Kasumi-1 (cell line): ENCODE measurements around the gene PTPN11.
A peak's percentile ranks its signal among the peaks of the same experiment; 100 is the strongest.
"Not testable (repeated sequence)": the region's sequence is repeated elsewhere in the genome, so short reads cannot be mapped to it uniquely, and the experiment has no call there.

Experiments used
- DNase-seq, 2 experiments: peaks; one replicate each; lab custom pipeline; 2025; lab: John Stamatoyannopoulos, UW

The PTPN11 gene

DNA sequence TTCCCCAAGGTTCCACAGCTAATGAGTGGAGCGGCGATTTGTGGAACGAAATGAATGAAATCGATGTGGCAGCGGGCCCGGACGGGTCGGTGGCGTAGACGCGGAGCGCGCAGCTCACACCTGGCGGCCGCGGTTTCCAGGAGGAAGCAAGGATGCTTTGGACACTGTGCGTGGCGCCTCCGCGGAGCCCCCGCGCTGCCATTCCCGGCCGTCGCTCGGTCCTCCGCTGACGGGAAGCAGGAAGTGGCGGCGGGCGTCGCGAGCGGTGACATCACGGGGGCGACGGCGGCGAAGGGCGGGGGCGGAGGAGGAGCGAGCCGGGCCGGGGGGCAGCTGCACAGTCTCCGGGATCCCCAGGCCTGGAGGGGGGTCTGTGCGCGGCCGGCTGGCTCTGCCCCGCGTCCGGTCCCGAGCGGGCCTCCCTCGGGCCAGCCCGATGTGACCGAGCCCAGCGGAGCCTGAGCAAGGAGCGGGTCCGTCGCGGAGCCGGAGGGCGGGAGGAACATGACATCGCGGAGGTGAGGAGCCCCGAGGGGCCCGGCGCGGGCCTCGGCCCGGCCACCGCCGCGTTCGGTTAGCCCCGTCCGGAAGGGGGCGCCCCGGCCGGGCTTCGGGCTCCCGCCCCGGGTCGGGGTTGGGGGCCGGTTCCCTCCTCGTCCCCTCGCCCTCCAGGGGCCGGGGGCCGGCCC, at the start of gene PTPN11:
Gene PTPN11, plus strand, starts transcription at position 340 of the 689 bp plus-strand sequence. Its CDS starts 165 bp downstream, at position 505.
- peak; percentile 77 to 78 for DNase-seq

DNA sequence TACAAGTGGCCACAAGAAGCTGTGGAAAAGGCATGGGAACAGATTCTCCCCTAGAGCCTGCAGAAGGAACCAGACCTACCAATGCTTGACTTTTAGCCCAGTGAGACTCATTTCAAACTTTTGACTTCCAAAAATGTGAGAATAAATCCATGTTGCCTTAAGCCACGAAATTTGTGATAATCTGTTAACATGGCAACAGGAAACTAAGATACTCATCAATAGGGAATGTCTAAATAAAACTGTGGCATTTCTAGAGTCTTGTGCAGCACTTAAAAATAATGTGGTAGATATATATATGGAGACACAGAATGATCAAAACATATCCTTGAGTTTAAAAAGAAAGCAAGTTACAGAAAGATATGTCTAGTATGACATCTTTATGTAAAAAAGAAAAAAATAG, 48.5 kb upstream of the PTPN11 start:
- DNase-seq, result no peak

DNA sequence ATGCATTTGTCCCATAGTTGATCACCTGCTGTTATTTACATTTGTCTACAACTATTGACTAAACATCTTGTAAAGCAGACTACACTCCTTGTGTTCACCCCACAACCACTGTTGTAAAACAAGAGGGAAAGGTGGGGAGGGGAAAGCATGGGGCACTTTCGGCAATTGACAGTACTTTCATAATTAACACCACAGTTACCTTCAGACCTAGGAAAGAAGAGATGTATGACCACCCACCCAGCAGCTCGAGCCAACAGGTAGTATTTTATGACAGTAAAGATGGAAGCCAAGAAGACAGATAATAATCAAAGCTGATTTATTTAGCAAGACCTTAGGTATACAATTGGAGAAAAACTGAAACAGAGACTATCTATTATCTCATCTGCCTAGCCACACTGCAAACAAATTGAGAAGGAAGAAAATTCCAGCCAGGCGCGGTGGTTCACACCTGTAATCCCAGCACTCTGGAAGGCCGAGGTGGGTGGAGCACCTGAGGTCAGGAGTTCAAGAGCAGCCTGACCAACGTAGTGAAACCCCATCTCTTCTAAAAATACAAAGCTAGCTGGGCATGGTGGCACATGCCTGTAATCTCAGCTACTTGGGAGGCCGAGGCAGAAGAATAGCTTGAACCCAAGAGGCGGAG, 47.8 kb upstream of the PTPN11 start:
- no peak for DNase-seq

DNA sequence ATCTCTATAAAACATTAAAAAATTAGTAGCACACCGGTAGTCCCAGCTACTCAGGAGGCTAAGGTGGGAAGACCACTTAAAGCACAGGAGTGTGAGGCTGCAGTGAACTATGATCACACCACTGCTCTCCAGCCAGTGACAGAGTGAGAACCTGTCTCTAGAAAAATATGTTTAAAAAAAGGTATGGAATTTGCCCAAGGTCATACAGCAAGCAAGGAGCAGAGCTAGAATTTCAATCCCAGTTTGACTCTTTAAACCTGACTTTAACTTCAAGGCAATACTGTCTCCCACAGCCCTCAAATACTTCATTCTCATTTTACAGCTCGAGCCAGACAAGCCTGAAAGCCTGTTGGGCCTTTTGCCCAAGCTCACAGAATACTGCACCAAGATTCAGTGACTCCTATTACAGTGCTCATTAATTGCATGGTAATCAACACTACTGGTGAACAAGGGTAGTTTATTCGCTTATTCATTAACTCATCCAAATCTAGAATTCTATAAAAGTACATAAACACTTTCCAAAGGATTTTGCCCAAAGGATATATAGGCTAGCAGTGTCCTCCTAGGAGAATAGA, 44.5 kb upstream of the PTPN11 start:
- no peak for DNase-seq

- DNase-seq, result no peak
Measured at GRCh38 chr12:112375105-112375504, 43.6 kb upstream of the PTPN11 start.

DNA sequence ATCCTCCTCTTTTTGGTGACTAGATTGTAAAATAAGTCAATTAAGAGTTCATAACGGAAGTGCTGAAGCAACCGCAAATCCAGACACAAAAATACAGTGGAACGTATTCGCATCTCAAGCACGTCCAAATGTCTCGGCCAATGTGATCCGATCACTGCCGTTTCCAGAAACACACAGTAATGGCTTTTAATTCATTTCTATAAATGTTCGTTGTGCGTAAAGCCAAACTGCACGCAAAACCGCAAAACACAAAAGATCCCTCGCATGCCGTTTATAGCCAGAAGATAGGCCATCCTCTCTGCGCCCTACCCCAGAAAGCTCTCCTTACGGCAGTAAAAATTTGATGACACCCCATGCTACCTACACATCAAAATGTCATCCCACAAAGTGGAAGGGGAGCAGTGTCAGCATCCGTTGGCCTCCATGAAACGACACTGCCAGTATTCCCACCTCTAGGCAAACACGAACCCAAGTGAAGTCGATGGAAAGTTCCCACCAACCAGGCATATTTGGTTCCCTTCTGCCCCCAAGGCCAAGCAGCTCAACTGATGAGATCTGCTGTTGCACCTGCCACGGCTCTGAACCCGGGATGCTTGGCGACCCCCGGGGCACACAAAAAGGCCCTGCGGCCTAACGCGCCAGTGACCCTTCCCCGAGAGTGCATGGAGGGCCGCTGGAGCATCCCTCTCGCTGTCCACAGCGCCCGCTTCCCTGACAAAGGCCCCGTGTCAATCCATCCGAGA, 37.9 kb upstream of the PTPN11 start:
- no peak for DNase-seq

DNA sequence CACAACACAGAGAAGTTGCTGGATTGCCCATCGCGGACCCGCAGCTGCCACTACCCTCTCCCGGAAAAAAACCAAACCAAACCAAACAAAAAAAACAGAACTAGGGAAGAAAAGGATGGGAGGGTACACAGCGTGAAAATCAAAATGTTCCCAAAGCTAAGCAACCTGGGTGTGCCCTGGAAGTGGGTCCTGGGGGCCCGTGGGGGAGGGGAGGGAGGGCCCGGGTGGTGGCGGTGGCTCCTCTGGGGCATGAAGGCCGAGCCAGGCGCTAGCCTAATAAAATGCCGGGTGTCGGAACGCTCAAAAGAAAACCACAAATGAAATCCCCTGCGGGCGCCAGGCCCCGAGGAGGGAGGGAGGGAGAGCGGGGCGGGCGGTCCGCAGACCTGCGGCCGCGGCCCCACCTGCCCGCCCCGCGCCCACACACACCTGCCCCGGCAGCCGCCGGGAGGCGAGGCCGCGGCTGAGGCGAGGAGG, 37.3 kb upstream of the PTPN11 start:
- no peak for DNase-seq

GRCh38 chr12:112381883-112382796, 36.6 kb upstream of the PTPN11 start, which contains the start of gene HECTD4:
HECTD4 (minus strand) TSS chr12:112382431; CDS start chr12:112382128, 303 bp downstream.
- peak; percentile 70 to 71 for DNase-seq

DNA sequence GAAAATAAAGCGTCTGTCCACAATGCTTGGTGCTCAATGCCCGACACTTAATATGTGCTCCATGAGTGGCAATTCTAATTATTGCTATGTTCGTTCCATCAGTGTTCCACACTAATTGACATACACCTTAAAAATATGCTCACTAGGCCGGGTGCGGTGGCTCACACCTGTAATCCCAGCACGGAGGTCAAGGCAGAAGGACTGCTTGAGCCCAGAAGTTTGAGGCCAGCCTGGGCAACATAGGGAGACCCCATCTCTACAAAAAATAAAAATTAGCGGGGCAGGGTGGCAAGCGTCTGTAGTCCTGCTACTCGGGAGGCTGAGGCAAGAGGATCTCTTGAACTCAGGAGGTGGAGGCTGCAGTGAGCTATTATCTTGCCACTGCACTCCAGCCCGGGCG, 35.9 kb upstream of the PTPN11 start:
- no peak for DNase-seq

DNA sequence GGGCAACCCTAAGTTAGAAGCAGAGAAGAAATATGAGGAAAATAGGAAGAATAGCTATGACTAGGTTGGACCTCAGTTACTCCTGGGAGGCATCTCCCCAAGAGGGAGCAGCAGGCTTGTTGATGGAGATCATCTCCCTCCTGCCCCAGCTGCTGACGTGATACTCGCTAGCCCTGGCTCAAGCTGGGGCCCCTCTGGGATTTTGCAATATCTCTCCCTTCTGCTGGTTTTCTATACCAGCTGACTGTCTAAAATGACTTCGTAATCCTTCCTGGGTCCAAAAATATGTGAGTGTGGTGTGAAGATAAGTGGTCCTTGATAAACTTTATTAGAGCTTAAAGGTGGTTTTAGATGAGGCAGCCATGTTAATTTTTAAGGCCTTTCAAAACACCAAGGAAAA, 32.0 kb upstream of the PTPN11 start:
- peak; percentile 28 to 38 for DNase-seq

DNA sequence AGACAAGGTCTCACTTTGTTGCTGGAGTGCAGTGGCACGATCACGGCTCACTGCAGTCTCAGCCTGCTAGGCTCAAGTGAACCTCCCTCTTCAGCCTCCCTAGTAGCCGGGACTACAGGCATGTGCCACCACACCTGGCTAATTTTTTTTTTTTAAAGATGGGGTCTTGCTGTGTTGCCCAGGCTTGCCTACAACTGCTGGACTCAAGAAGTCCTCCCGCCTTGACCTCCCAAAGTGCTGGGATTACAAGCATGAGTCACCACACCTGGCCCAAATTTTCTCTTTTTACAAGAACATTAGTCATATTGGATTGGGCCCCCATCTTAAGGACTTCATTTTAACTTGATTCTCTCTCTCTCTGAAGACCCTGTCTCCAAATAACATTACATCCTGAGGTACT, 29.5 kb upstream of the PTPN11 start:
- DNase-seq, result no peak

DNA sequence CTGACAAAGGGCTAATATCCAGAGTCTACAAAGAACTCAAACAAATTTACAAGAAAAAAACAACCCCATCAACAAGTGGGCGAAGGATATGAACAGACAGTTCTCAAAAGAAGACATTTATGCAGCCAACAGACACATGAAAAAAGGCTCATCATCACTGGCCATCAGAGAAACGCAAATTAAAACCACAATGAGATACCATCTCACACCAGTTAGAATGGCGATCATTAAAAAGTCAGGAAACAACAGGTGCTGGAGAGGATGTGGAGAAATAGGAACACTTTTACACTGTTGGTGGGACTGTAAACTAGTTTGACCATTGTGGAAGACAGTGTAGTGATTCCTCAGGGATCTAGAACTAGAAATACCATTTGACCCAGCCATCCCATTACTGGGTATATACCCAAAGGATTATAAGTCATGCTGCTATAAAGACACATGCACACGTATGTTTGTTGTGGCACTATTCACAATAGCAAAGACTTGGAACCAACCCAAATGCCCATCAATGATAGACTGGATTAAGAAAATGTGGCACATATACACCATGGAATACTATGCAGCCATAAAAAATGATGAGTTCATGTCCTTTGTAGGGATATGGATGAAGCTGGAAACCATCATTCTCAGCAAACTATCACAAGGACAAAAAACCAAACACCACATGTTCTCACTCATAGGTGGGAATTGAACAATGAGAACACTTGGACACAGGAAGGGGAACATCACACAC, 28.7 kb upstream of the PTPN11 start:
- not testable (repeated sequence) for DNase-seq

DNA sequence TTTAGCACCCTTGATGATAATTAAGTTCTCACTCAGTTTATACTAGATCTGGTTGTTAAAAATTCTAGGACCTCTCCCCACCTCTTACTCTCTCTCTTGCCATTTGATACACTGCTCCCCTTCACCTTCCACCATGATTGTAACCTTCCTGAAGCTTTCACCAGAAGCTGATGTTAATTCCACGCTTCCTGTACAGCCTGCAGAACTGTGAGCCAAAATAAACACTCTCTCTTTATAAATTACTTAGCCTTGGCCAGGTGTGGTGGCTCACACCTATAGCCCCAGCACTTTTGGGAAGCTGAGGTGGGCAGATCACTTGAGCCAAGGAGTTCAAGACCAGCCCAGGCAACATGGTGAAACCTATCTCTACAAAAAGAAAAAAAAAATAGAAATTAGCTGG, 25.4 kb upstream of the PTPN11 start:
- DNase-seq, result no peak

DNA sequence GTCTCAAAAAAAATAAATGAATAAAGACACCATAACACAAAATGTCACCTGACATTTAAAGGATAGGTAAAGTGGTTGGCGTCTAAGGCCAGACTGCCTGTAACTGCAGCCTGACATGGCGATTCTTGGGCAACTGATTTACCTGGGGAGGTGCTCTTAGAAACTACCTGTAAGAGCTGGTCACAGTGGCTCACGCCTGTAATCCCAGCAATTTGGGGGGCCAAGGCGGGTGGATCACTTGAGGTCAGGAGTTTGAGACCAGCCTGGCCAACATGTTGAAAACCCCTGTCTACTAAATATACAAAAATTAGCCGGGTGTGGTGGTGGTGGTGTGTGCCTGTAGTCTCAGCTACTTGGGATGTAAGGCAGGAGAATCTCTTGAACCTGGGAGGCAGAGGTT, 17.7 kb upstream of the PTPN11 start:
- no peak for DNase-seq

DNA sequence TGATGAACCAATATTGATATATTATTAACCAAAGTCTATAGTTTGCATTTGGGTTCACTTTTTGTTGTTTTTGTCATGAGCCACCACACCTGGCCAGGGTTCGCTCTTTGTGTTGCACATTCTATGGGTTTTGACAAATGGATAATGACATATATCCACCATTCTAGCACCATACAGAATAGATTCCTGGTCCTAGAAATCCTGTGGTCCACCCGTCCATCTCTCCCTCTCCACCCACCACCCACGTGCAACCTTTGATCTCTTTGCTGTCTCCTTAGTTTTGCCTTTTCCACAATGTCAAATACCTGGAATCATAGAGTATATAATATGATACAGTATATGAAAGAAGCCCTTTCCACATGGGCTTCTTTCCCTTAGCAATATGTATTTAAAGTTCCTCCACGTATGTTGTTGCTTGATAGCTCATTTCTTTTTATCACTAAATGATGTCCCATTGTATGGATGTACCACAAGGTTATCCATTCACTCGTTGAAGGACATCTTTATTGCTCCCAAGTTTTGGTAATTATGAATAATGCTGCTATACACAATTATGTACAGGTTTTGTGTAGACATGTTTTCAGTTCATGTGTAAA, 16.7 kb upstream of the PTPN11 start:
- DNase-seq, result no peak

GRCh38 chr12:112406519-112407488, 11.9 kb upstream of the PTPN11 start:
- DNase-seq, result no peak

DNA sequence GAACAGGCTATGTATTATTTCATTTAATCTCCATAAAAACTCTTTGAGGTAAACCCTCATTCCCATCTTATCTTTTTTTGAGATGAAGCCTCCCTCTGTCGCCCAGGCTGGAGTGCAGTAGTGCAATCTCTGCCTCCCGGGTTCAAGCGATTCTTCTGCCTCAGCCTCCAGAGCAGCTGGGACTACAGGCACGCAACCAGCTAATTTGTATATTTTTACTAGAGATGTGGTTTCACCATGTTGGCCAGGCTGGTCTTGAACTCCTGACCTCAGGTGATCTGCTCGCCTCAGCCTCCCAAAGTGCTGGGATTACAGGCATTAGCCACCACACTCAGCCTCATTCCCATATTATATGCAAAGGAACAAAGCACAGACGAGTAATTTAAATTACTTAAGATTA, 11.1 kb upstream of the PTPN11 start:
- DNase-seq, result not testable (repeated sequence)

GRCh38 chr12:112408621-112409020, 10.1 kb upstream of the PTPN11 start:
- DNase-seq, result no peak
